Medulla oblongata (tissue), 1 donor: ENCODE measurements around the gene CNOT4.
"Not testable (repeated sequence)": the region's sequence is repeated elsewhere in the genome, so short reads cannot be mapped to it uniquely, and the experiment has no call there.

Experiments
- DNase-seq: peaks from one replicate; pipeline ENCODE4 v3.0.0-alpha.2; 2015; ENCODE audit errors: extremely low spot score

The CNOT4 gene

DNA sequence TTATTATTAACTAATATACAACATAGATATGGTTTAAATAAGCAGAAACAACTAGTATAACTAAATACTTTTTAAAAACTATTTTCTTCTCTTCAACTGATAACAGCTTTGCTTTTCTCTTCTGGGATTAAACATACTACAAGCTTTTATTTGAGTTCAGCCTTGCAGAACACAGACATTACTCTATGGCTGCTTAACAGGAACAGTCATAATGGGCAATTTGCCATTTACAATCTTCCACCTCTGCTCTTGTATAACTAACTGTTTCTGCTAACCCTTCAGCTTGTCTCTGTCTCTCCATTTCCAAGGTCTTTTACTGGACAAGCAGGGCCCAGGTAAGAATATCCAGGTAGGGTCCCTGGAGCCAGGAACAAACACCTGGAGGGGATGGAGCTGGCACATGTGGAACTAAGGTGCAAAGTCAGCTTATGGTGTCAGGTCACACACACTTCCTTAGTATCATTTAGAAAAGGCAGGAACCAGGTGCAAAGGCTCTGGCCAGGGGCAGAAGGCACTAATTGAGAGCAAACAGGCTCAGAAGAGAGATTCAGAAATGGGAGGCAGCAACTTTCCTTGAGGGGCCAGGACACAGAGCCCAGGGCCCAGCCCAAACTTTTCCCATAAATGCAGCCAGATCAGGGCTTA lies 183.1 kb downstream of the CNOT4 start:
- DNase-seq, result no peak

DNA sequence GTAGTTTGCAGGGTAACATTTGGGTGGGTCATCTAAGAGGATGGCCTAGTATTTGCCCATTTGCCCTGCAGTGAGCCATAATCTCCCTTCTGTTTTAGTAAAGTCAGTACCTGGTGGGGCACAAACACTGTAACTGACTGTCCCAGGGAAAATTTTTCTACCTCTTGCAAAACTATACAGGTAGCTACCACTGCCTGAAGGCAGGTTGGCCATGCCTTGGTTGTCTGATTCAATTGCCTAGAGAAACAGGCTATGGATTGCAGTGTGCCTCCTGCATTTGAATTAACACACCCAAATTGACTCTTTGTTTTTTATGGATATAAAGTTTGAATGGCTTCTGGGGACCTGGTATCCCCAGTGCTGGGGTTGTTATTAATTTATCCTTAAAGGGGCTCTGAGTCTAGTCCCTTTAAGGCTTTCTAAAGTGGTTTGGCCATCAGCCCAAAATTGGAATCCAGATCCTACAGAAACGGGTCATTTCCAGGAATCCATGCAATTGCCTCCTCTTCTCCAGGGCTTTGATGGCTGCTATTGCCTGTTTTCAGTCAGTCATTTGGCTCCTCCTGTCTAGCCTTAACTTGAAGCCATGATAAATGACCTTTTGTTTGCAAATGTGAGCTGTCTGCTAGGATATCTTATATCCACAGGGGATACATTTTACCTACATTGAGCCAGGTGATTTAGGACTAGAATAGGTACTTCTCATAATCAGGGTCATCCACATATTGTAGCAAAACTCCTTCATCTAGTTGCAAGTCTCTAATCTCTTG lies 187.1 kb downstream of the CNOT4 start:
- no peak for DNase-seq

DNA sequence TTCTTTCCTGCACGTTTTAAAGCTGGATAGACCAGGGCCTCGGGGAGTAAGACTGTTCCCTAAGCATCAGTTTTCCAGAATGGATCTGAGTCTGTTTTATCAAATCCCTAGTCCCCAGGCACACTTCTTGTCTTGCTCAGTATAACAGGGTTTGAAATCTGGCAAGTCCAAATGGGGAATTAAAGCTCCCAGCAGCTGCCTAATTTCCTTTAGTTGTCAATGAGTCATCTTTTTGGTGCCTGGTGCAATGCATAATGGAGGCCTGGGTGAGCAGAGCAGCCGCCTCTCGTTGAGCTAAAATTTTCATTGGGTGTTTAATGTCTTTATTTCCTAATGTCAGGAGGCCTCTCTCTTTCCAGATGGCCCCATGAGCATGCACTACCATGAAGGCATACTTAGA lies 188.3 kb downstream of the CNOT4 start:
- DNase-seq, result no peak

DNA sequence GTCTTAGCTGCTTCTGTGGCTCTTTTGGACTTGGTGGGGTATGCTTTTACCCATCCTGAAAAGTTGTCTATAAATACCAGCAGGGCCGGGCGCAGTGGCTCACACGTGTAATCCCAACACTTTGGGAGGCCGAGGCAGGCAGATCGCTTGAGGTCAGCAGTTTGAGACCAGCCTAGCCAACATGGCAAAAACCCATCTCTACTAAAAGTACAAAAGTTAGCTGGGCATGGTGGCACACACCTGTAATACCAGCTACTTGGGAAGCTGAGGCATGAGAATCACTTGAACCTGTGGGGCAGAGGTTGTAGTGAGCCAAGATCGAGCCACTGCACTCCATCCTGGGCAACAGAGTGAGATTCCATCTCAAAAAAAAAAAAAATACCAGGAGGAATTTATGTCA lies 188.9 kb downstream of the CNOT4 start:
- not testable (repeated sequence) for DNase-seq

DNA sequence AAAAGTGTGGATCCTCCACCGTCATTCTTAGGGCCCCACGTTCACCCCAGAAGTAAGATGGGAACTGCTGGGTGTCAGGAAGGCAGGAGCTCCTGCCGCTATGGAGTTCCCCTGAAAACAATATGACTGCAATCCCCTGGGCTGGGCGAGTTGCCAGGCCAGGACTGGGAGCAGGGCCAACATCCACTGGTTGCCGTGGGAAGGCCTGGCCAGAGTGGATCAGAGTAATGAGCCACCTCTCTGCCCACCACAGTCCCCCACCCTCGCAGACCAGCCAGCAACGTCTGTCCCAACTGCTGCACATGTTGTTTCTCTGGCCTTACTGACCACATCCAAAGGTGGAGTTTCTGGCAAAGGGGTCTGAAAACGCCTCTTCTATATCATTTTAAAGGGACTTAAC lies 189.6 kb downstream of the CNOT4 start:
- peak; percentile 54 for DNase-seq

DNA sequence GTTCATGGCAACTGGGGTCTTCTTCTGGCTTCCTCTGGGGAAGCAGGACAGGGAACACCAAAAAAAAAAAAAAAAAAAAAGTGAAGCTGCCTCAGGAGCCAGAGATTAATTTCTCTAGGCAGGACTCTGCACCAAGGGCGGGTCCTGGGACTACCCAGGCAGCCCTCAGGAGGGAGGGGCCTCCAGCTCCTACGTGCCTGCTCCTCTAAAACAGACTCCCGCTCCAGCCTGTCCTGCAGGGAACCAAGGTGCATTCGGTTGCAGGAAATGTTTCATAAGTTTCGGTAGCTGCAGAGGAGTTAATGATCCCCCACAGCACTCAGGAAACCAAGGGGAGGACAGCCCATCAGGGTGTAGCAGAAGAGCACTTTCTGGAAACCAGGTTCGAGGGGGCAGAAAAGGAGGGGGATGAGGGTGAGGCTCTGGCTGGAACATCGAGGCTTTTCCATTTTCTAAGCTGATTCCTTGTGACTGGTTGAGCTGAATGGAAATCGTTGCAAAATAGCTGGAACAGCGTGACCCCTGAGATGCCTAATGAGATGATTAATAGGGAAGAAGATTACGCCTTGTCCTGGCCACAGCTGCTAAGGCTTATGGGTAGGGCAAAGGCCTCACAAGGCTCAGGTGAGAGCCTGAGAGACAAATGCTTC lies 192.1 kb downstream of the CNOT4 start:
- DNase-seq, result no peak

DNA sequence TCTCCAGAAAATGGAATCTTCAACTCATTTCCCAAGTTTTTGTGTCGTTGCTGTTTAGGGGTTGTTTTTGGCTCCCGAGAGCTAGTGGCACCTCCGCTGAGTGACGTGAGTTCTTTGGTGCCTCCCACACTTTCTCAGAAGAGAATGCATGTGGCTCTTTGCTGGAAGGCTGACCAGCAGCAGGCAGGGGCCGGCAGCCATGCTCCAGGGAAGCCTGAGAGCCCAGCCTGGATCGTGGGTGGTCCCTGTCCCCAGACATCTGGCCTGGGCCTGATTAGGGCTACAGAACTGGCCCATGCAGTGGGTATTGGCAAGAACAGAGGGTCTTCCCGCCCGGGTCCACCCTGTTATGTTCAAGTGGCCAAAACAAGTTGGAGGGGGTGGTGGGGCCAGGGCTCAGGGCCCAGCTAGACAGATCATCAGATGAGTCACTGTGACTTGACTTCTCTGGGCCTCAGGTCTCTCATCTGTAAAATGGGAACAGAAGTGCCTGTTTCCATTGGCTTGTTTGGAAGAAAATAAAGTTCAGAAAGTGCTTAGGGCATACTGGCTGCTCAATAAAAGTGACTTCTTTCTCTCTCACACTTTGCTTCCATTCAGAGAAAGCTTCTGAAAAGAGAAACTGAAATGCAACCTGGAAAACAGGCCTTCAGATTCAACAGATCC lies 193.1 kb downstream of the CNOT4 start:
- DNase-seq, result no peak

DNA sequence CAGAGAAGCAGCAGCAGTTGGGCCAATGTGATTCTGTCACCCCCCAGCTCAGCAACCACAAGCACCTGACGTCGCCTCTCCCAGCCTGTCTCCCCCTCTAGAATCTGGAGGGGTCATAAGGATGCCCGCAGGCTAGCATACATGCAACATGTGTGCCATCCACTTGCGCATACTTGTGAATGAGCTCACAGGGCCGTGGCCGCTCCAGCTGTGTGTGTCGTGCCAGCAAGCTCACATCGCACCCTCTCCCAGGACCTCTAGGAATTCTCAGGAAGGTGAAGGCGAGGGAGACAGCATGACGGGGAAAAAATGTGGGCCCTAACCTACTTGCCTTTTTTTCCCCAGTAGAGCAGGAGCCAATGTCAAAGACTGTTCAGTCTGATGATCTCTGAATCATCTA lies 195.9 kb downstream of the CNOT4 start:
- DNase-seq, result no peak
